Fibroblast of lung (primary cell): ENCODE results near the gene DCUN1D1.

Experiments
- EZH2 ChIP-seq: IDR thresholded peaks from 2 replicates; pipeline ENCODE4 v1.5.1; 2012; ENCODE audit warnings: low read length, control low read depth, mild to moderate bottlenecking; ENCODE audit errors: missing control alignments
- TF ChIP-seq, protein P1 (sequence below), 2 donors: IDR thresholded peaks in 1 of 2; conservative IDR thresholded peaks in 1 of 2; 1 replicate in 1 of 2; 2 replicates in 1 of 2; pipeline ENCODE4 v1.5.1; 2011 to 2012; ENCODE audit warnings: low read length in 2 of 2, control low read depth in 1 of 2, inconsistent platforms in 1 of 2, low read depth in 1 of 2, mild to moderate bottlenecking in 1 of 2

DNA sequence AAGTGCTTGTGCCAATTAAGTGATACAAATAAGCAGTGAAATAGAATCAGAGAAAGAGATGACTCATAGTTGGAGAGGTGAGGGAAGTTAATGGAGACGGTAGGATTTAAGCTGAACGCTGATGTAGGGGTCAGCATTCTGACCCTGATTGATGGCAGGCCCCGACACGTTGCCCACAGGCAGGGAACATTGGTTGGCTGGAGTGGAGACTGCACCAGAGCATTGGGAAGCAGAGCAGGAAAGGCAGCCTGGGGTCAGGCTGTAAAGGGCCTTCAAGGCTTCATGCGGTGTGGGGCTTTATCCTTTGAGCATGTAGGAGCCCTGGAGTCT, 68.6 kb downstream of the DCUN1D1 start:
- TF ChIP-seq, protein P1, sequence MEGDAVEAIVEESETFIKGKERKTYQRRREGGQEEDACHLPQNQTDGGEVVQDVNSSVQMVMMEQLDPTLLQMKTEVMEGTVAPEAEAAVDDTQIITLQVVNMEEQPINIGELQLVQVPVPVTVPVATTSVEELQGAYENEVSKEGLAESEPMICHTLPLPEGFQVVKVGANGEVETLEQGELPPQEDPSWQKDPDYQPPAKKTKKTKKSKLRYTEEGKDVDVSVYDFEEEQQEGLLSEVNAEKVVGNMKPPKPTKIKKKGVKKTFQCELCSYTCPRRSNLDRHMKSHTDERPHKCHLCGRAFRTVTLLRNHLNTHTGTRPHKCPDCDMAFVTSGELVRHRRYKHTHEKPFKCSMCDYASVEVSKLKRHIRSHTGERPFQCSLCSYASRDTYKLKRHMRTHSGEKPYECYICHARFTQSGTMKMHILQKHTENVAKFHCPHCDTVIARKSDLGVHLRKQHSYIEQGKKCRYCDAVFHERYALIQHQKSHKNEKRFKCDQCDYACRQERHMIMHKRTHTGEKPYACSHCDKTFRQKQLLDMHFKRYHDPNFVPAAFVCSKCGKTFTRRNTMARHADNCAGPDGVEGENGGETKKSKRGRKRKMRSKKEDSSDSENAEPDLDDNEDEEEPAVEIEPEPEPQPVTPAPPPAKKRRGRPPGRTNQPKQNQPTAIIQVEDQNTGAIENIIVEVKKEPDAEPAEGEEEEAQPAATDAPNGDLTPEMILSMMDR (conservative IDR thresholded peaks at IDR 0.05 in 1 of 2, IDR thresholded peaks at IDR 0.05 in 1 of 2; ENCODE audit: low read depth in 1 of 2, low read length in 2 of 2), result no peak
- TF ChIP-seq EZH2, result no peak
